Fibroblast of the conjunctiva (primary cell): Measurements from ENCODE around the gene C19orf53.
"Not testable (repeated sequence)": the region's sequence is repeated elsewhere in the genome, so short reads cannot be mapped to it uniquely, and the experiment has no call there.

ENCODE experiments used
- DNase-seq: peaks from one replicate; pipeline ENCODE4 v3.0.0-alpha.2; 2010; ENCODE audit warnings: low read depth

Gene C19orf53

DNA sequence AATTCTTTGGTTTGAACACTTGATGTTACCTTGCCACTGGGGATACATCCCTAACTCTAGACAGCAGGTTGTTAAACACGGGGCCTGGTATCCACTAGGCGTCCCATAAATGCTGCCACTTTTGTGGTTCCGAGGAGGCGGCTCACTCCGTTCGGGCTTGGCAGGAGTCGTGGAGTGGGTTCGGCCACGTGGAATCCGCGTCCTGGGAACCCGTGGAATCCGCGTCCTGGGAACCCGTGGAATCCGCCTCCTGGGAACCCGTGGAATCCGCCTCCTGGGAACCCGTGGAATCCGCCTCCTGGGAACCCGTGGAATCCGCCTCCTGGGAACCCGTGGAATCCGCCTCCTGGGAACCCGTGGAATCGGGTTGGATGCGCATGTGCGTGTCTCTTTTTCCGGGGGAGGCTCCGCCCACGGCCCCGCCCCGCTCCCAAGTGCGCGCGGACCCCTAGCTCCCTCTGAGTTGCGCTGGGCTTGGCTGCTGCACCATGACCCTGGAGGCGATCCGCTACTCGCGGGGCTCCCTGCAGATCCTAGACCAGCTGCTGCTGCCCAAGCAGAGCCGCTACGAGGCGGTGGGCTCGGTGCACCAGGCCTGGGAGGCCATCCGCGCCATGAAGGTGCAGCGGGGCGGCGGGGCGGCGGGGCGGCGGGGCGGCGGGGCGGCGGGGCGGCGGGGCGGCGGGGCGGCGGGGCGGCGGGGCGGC, 10.0 kb upstream of the C19orf53 start, which contains the start of gene MRI1:
MRI1 (plus strand) TSS at position 422 of the 707 bp plus-strand sequence; CDS start at position 489, 67 bp downstream.
- DNase-seq: no peak

DNA sequence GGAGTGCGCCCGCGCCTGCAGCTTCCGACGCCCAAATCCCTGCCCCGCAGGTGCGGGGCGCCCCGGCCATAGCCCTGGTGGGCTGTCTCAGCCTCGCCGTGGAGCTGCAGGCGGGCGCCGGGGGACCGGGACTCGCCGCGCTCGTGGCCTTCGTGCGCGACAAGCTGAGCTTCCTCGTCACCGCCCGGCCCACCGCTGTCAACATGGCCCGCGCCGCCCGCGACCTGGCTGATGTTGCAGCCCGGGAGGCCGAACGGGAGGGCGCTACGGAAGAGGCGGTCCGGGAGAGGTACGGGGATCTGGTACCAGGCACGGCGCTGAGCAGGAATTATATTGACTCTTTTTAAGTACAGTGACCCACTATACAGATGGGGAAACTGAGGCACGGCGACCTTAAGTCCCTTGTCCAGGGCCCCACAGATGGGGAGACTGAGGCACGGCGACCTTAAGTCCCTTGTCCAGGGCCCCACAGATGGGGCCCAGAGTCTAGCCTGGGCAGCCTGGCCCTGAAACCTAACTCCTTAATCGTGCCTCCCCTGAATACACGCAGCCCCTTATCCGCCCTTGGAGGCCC, 9.3 kb upstream of the C19orf53 start:
- no peak for DNase-seq

DNA sequence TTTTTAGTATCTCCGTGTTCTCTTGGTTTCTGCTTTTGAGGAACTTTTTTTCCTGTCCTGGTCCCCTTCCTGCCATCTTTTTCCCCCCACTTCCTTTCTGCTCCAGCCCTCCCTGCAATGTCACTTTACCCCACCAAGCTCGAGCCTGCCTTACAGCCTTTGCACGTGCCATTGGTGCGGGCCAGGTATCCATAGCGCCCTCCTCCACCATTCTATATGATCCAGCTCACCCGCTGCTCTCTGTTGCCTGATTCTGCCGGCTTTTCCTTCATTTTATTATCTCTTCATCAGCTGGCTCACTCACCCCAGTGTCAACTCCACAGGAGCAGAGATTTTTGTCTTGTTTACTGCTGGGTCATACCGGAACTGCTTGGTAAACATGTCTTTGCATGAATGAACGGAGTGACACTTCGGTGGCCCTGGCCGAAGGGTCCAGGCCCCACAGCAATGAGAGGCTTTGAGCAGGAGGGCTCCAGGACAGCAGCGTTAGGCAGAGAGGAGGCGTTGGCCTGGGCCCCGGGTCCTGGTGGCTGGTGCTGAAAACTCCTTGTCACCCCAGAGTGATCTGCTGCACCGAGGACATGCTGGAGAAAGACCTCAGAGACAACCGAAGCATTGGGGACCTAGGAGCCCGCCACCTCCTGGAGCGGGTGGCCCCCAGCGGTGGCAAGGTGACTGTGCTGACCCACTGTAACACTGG, 8.7 kb upstream of the C19orf53 start:
- no peak for DNase-seq

DNA sequence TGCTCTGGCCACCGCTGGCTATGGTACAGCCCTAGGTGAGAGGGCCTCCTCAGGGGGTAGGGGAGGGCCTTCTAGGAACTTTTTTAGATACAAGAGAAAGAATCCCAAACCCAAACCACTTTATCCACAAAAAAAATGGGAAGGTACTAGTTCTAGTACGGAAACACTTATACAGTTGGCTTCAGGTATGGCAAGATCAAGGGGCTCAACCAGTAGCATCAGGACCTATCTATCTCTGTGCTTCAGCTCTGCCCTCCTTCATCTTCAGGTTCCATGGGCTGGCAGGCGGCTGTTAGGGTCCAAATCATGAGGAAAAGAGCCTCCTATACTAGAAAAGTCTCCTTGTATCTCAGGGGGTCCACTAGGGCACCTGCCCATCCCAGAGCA, 8.2 kb upstream of the C19orf53 start:
- DNase-seq: no peak

DNA sequence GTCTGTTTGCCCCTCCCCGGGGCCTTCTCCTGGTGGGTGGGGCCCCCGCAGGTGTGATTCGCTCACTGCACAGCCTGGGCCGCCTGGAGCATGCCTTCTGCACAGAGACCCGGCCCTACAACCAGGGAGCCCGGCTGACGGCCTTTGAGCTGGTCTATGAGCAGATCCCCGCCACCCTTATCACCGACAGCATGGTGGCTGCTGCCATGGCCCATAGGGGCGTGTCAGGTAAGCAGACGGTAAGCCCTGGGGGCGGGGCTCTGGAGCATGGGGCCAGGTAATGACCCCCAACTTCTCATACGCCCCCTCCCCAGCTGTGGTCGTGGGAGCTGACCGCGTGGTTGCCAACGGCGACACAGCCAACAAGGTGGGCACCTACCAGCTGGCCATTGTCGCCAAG, 5.7 kb upstream of the C19orf53 start:
- no peak for DNase-seq

DNA sequence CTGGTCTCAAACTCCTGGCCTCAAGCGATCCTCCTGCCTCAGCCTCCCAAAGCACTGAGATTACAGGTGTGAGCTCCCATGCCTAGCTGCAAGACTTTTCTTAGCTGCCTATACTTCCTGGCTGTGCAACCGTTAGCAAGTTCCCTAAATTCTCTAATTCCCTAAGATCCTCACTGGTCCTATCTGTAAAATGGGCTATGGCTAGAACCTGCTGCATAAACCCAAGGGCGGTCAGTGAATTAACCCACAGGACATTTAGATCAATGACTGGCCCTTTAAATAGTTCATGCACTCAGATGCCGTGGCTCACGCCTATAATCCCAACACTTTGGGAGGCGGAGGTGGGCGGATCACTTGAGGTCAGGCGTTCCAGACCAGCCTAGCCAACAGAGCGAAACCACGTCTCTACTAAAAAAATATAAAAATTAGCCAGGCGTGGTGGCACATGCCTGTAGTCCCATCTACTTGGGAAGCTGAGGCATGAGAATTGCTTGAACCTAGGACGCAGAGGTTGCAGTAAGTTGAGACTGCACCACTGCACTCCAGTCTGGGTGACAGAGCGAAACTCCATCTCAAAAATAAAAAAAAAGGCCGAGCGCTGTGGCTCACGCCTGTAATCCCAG, 4.1 kb upstream of the C19orf53 start:
- DNase-seq: no peak

DNA sequence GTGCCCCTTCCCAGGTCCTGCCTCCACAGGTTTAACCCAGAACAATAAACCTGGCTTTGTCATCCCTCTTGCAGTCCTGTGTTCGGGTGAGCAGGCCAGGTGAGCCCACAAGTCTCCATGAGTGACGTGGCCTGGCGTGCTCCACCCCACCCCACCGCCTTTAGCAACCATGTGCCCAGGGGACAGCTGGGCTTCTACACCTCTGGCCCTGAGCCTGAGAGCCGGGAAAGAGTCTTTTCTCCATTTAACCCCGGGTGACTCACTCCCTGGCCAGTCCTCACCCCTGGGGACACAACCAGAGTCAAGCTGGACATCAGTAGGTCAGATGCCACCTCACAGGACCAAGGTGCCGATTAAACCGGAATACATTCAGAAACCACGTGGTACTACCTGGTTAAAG, 4.1 kb downstream of the C19orf53 start:
- DNase-seq: no peak

DNA sequence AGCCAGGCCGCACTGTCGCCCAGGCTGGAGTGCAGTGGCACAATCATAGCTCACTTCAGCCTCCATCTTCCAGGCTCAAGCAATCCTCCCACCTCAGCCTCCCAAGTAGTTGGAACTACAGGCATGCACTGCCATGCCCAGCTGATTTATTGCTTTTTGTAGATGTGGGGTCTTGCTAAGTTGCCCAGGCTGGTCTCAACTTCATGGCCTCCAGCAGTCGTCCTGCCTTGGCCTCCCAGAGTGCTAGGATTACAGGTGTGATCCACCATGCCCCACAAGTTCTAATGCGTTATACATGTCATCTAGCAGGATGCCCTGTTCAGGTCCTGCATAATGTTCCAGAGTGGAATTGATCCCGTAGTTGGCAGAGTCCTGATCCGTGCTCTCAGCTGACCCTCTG, 4.6 kb downstream of the C19orf53 start:
- no peak for DNase-seq

DNA sequence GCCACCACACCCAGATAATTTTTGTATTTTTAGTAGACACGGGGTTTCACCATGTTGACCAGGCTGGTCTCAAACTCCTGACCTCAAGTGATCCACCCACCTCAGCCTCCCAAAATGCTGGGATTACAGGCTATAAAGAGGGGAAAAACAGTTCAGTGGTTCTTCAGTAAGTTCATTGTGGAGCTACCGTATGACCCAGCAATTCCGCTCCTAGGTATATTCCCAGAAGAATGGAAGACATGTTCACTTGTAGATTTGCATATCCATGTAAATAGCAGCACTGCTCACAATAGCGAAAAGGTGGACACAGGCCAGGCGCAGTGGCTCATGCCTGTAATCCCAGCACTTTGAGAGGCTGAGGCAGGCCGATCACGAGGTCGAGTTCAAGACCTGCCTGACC, 5.5 kb downstream of the C19orf53 start:
- DNase-seq: not testable (repeated sequence)

DNA sequence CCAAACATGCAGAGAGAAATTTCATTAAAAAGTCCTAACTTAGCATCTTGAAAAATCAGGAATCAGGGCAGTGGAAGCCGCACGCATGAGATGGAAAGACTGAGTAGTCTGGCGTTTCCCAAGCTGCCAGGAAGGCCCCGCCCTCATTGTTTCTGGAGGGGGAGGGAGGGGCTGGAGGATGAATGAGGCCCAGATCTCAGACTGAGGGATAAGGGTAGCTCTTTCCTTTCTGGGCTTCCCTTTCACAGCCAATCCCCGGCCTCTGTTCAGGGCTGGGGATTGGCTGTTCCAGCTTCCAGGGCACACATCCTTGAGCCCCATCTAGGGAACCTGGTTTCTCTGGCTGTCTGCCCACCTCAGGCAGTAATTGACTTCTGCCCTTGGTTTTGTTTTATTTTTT, 7.3 kb downstream of the C19orf53 start:
- peak; percentile 81 for DNase-seq

DNA sequence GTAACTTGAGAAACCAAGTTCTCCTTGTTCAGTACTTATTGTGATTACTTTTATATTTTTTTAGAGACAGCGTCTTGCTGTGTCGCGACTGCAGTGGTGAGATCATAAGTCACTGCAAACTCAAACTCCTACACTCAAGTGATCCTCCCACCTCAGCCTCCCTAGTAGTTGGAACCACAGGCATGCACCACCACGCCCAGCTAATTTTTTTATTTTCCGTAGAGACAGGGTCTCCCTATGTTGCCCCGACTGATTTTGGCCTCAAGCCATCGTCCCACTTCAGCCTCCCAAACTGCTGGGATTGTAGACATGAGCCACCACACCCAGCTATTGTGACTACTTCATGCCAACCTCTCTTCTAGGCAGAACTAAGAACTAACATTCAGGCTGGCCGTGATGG, 8.3 kb downstream of the C19orf53 start:
- DNase-seq: no peak

DNA sequence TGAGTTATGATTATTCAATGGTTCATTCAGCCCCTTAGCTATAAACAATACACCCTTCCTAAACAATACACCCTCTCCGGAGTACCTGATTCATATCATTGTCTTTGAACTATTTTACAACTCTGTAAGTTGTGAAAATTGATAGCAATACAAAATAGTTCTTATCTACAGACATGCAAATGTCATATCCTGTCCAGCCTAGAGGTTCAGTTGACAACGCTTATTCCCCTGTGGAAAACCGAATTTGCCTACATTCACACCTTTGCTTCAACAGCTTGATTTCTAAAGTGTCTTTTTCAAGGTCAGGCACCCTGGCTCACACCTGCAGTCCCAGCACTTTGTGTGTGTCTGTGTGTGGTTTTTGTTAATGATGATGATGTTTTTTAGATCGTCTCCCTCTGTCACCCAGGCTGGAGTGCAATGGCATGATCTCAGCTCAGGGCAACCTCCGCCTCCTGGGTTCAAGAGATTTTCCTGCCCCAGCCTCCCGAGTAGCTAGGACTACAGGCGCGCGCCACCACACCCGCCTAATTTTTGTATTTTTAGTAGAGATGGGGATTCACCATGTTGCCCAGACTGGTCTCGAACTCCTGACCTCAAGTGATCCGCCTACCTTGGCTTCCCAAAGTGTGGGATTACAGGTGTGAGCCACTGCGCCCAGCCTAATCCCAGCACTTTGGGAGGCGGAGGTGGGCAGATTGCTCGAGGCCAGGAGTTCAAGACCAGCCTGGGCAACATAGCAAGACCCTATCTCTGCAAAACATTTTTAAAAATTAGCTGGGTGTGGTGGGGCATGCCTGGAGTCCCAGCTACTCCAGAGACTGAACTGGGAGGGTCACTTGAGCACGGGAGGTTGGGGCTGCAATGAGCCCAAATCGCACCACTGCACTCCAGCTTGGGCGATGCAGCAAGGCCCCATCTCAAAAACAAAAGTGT, 9.6 kb downstream of the C19orf53 start:
- no peak for DNase-seq

DNA sequence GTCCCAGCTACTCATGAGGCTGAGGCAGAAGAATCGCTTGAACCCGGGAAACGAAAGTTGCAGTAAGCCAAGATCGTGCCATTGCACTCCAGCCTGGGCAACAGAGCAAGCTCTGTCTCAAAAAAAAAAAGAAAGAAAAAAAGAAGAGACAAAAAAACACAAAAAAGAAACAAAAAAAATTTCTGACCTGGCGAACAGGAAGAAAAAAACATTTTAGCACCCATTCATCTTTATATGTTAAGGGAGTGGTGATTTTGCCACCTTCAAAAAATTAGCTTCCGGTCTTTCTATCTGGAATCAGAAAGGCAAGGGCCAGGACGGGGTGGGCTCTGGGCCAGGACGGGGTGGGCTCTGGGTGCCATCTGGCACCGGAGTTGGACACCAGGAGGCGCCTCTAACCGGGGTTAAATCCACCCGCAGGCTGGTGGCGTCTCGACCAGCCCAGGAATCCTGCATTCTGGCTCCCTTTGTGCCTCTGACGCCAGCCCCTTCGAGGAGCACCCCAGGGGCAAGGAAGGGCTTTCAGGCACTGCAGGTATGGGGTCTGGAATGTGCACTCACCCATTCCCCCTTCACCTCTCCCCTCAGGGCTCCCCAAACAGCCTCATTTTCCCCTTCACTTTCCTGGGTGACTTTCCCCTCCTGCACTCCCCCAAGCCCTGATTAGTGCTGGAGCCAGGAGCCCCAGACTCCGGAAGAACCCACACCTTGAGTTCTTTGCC, 10.6 kb downstream of the C19orf53 start:
- DNase-seq: peak; percentile 37

DNA sequence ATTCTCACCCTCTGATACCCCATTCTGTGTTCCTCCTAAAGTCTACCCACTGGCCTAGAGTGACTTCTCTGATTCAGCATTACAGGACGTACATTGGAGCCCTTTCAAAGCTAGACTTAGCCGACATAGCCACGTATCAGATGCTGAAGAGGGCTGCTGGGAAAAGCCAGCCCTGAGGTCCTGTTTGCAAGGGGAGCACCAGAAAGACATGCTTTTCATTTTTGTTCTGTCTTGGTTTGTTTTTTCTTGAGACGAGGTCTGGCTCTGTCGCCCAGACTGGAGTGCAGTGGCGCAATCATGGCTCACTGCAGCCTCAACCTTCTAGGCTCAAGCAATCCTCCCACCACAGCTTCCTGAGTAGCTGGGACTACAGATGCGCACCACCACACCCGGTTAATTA, 14.7 kb downstream of the C19orf53 start:
- no peak for DNase-seq

DNA sequence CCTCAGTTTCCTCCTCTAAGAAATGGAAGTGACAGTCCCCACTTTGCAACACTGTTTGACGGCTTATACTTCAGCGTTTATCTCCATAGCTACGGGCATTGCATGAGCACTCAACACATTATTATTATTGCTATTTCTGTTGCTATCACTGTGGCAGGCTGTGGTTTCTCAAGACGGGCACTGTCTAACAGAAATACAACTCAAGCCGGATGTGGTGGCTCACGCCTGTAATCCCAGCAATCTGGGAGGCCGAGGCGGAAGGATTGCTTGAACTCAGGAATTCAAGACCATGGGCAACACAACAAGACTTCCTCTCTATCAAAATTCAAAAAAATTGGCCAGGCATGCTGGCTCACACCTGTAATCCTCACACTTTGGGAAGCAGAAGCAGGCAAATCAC, 16.1 kb downstream of the C19orf53 start:
- no peak for DNase-seq

DNA sequence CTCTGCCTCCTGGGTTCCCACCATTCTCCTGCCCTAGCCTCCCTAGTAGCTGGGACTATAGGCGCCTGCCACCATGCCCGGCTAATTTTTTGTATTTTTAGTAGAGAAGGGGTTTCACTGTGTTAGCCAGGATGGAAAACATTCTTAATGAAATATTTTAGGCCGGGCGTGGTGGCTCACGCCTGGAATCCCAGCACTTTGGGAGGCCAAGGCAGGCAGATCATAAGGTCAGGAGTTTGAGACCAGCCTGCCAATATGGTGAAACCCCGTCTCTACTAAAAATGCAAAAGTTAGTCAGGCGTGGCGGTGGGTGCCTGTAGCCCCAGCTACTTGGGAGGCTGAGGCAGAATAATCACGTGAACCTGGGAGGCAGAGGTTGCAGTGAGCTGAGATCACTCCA, 19.1 kb downstream of the C19orf53 start:
- DNase-seq: not testable (repeated sequence)

DNA sequence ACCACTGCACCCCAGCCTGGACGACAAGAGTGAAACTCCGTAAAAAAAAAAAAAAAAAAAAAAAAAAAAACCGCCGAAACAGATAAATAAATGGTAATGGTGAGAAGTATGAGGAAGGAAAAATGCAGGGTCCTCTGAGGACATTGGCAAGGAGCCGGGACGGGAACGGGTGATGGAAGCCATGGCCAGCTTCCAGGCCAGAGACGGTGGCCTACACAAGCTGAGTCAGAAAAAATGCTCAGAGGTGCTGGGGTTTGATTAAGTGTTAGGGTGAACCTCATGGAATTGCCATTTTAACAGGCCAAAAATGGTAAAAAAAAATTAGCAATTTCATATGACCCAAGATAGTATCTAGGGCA, 20.1 kb downstream of the C19orf53 start:
- DNase-seq: peak; percentile 87

DNA sequence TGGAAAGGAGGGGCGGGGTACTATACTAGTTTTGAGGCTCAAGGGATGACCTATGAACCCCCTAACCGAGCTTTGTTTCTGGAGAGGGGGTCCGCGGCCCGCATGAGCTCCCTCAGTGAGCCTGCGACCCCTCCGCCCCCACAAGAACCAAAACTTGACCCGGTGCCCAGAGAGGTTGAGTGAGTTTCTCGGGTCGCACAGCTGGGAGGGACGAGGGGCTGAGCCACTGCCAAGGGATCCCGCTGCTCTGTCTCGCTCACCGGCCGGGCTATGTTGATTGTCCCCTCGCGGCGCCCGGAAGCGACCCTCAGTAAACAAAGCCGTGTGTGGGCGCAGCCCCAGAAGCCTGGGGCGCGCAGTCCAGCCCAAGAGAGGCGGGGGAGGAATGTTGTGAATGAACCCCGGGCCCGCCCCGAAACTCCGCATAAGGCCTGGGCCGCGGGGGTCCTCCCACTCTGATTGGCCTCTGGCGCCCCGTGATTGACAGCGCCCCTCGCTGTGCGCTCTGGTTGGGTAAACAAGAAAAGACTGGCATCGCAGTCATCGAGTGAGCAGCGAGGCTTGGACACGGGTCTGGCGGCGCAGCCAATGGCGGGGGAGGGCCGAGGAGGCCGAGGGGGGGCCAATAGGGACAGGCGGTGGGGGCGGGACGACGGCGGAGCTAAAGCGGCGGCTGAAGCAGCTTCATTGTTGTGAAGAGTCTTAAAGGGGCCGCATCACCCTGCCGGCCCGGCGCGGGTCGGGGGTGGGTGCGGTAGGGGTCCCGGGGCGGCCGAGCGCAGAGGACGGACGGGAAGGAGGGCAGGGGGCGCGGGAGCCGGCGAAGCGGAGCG, 20.7 kb downstream of the C19orf53 start, which contains the start of gene ZSWIM4:
ZSWIM4 (plus strand) TSS at position 687 of the 833 bp plus-strand sequence. CDS start 206 bp downstream, outside the sequence.
- DNase-seq: peak; percentile 97

DNA sequence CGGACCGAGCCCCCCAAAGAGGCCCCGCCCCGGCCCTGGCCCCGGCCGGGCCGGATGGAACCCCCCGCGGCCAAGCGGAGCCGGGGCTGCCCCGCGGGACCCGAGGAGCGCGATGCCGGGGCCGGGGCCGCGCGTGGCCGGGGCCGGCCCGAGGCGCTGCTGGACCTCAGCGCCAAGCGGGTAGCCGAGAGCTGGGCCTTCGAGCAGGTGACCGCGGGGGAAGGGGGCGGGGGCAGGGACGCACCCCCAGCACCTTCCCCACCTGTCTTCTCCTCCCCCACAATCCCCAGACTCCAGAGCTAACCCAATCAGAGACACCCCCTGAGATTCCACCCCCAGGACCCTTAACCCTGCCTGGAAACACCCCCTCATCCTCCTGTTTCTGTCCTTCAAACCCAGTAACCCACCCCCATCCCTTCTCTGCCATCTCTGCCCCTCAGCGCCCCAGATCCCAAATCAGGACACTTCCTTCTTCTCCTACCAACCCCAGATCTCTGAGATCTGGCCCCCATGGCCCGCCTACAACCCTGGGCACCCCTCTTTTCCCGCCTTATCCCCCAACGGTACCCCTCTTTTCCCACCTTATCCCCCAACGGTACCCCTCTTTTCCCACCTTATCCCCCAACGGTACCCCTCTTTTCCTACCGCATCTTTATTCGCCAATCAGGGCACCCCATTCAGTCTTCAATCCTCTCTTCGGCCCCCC, 21.5 kb downstream of the C19orf53 start:
- DNase-seq: no peak
